Keratinocyte (primary cell): Measurements from ENCODE around the gene ABHD2.

Experiments used
- EZH2 ChIP-seq: IDR thresholded peaks from one replicate; pipeline ENCODE4 v1.6.1; 2012; ENCODE audit warnings: inconsistent platforms, mild to moderate bottlenecking, low read length, moderate library complexity
- TF ChIP-seq, protein P1 (sequence below), 3 experiments: IDR thresholded peaks in 1 of 3; conservative IDR thresholded peaks in 1 of 3; optimal IDR thresholded peaks in 1 of 3; 2 replicates in 2 of 3; 3 replicates in 1 of 3; pipeline versions ENCODE3 to v1.5.1; 2011; ENCODE audit warnings: low read length in 3 of 3, mild to moderate bottlenecking in 3 of 3, moderate library complexity in 2 of 3, control low read depth in 1 of 3, inconsistent platforms in 1 of 3; ENCODE audit not compliant: insufficient read depth in 2 of 3; ENCODE audit errors: extremely low read depth in 1 of 3

DNA sequence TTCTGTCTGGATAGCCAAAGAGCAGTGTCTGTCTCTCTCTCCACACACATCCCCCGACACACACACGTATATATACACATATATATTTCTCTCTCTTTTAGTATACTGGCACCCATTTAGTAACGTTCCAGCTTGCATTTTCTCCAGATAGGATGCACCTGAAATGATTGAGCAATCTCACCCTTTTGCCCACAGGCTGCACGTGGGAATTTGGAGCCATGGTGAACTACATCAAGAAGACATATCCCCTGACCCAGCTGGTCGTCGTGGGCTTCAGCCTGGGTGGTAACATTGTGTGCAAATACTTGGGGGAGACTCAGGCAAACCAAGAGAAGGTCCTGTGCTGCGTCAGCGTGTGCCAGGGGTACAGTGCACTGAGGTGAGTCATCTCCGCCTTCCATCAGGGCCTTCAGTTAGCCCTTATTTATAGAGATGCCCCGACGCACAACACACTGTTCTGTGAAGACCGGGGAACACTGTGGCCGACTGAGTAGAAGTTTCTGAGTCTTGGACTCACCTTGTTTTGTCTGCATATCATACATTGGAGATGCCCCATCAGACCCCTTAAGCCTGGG, 87.4 kb downstream of the ABHD2 start:
- TF ChIP-seq, protein P1, sequence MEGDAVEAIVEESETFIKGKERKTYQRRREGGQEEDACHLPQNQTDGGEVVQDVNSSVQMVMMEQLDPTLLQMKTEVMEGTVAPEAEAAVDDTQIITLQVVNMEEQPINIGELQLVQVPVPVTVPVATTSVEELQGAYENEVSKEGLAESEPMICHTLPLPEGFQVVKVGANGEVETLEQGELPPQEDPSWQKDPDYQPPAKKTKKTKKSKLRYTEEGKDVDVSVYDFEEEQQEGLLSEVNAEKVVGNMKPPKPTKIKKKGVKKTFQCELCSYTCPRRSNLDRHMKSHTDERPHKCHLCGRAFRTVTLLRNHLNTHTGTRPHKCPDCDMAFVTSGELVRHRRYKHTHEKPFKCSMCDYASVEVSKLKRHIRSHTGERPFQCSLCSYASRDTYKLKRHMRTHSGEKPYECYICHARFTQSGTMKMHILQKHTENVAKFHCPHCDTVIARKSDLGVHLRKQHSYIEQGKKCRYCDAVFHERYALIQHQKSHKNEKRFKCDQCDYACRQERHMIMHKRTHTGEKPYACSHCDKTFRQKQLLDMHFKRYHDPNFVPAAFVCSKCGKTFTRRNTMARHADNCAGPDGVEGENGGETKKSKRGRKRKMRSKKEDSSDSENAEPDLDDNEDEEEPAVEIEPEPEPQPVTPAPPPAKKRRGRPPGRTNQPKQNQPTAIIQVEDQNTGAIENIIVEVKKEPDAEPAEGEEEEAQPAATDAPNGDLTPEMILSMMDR (optimal IDR thresholded peaks at IDR 0.05 in 1 of 3, IDR thresholded peaks at IDR 0.05 in 1 of 3, conservative IDR thresholded peaks at IDR 0.05 in 1 of 3; ENCODE audit: extremely low read depth in 1 of 3, insufficient read depth in 2 of 3, low read length in 3 of 3): no peak
- TF ChIP-seq EZH2: no peak
